Amygdala (tissue), 56 donors: ENCODE results near the gene CNTNAP5.
"Not testable (repeated sequence)": the region's sequence is repeated elsewhere in the genome, so short reads cannot be mapped to it uniquely, and the experiment has no call there.

Experiments
- DNase-seq, 56 donors: peaks; one replicate each; lab custom pipeline; 2025; lab: John Stamatoyannopoulos, UW

The CNTNAP5 gene

GRCh38 chr2:124395961-124396360 is 370.9 kb downstream of the CNTNAP5 start:
- DNase-seq = no peak

GRCh38 chr2:124402274-124402673 is 377.2 kb downstream of the CNTNAP5 start:
- DNase-seq = no peak

DNA sequence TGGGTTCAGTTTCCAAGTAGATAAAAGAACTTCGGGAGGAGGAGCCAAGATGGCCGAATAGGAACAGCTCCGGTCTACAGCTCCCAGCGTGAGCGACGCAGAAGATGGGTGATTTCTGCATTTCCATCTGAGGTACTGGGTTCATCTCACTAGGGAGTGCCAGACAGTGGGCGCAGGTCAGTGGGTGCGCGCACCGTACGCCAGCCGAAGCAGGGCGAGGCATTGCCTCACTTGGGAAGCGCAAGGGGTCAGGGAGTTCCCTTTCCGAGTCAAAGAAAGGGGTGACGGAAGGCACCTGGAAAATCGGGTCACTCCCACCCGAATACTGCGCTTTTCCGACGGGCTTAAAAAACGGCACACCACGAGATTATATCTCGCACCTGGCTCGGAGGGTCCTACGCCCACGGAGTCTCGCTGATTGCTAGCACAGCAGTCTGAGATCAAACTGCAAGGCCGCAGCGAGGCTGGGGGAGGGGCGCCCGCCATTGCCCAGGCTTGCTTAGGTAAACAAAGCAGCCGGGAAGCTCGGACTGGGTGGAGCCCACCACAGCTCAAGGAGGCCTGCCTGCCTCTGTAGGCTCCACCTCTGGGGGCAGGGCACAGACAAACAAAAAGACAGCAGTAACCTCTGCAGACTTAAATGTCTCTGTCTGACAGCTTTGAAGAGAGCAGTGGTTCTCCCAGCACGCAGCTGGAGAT is 382.9 kb downstream of the CNTNAP5 start:
- not testable (repeated sequence) for DNase-seq

- no peak for DNase-seq
These were observed 399.0 kb downstream of the CNTNAP5 start for GRCh38 chr2:124424074-124424473.

- DNase-seq = no peak
These were observed 401.0 kb downstream of the CNTNAP5 start for GRCh38 chr2:124426122-124426521.

GRCh38 chr2:124426625-124427024 is 401.5 kb downstream of the CNTNAP5 start:
- DNase-seq = peak in 24 of 56 donors; percentile 1 to 41 (median 12)

DNA sequence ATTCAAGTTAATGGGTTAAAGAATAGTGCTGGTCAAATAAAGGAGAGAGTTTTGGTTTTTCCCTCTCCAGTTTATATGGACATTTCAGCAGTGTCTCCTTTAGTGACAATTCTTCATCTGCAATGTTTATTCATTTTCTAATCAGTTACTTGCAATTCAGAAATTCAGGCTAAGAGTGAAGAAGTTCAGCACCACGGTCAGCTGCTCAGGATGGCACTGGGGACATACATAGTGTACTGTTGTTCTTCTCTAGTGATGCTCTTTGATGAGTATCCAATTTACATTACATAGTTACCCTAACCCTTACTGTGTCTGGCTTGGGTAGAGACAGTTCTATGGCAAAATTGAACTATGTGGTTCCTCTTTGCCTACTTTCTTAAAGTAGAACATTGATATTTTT is 412.7 kb downstream of the CNTNAP5 start:
- DNase-seq = no peak

DNA sequence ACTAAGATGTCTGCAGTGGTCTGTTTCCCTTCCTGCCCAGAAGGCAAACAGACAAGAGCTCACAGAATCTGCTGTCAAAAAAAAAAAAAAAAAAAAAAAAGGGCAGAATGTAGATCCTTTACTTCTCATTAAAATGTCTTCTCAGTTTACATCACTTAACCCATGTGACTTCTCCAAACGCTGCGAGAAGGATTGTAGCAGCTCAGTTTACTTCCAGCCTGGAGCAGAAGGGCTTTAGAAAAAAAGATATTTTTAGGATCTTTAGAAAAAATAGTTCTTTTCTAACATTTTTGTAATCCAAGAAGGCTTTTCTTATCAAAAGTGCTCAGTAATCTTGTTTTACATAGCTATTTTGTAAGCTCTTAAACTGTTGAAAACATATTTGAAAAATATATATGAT is 425.4 kb downstream of the CNTNAP5 start:
- no peak for DNase-seq

- DNase-seq = no peak
These were observed 451.2 kb downstream of the CNTNAP5 start for GRCh38 chr2:124476291-124476690.

- peak in 1 of 56 donors; percentile 3 for DNase-seq
These were observed 453.7 kb downstream of the CNTNAP5 start for GRCh38 chr2:124478761-124479160.

DNA sequence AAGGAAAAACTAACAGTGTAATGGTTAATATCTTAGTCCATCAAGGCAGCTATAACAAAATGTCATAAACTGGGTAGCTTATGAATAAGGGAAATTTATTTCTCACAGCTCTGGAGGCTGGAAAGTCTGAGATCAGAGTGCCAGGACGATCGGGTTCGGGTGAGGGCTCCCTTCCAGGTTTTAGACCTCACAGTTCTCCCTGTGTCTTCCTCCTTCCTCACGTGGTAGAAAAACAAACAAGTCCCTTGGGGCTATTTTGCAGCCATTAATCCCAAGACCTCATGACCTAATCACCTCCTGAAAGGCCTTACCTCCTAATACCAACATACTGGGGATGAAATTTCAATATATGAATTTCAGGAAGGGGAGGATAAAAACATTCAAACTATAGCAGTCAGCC is 455.9 kb downstream of the CNTNAP5 start:
- no peak for DNase-seq

- DNase-seq = no peak
These were observed 457.0 kb downstream of the CNTNAP5 start for GRCh38 chr2:124482044-124482443.

GRCh38 chr2:124482551-124482950 is 457.5 kb downstream of the CNTNAP5 start:
- DNase-seq = no peak

DNA sequence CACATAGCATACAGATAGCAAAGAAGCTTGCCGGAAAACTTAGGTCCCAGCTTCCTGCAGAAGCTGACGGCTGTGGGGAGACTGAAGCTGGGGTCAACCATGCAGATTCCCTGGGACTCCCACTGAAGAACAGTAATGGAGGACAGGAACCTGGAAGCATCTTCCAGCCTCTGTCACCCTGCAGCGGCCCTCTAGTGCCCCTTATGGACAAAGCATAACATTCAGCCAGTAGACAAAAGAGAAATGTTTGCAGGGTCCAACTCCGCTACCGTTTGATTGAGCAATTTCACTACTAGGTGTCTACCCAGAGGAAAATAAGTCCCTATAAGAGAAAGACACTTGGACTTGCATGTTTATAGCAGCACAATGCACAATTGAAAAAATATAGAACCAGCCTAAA is 460.6 kb downstream of the CNTNAP5 start:
- no peak for DNase-seq

DNA sequence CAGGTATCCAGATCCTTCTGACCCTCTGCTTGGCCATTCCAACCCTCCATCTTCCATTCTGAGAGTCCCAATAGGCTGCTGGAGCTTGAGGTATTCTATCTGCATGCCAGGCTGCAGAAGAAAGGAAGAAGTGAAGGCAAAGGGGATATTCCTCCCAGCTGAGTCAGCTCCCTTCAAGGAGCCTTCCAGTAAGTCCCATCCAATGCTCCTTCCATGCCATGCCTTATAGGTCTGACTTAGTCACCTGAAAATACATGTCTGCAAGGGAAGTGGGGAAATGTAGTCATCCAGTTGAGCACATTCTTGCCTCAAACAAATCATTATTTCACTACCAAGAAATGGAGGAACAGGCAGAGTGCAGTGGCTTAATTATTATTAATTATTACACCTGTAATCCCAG is 464.6 kb downstream of the CNTNAP5 start:
- DNase-seq = no peak

GRCh38 chr2:124501575-124502152 is 476.6 kb downstream of the CNTNAP5 start:
- no peak for DNase-seq

- no peak for DNase-seq
These were observed 489.1 kb downstream of the CNTNAP5 start for GRCh38 chr2:124514236-124514635.

DNA sequence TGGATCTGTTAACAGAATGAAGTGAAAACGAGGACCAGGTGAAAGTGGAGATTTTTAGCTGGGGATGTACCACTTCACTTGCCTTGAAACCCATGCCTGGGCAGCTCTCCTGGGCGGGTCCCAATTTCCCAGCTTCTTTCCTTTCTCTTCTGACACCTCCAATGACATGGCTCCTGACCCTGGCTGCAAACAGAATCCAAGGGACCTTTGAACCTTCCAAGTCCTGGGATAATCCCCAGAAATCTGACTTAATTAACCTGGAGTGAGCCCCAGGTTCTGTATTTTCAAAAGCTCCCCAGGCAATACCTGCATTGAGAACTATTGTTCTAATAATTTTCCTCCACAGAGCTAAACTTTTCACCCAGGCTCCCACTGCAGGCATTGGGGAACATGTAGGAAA is 495.9 kb downstream of the CNTNAP5 start:
- DNase-seq = no peak

DNA sequence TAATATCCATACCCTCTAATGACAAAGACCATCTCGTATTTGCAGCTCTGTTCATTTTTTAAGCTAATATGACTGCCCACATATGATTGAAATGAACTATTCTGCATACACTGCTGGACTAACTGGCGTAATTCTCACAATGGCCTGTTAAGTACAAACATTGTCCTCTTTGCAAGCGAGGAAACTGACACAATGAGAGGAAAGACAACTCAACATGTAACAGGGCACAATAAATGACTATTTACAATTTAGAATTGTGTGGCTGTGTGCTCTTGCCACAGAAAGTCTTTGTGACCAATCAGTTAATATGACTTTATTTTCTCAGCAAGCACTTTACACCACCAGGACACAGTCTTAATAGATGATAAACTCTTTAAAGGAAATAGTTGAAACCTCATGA is 498.0 kb downstream of the CNTNAP5 start:
- DNase-seq = no peak

- peak in 4 of 56 donors; percentile 3 to 14 (median 4) for DNase-seq
These were observed 499.2 kb downstream of the CNTNAP5 start for GRCh38 chr2:124524155-124524915.

DNA sequence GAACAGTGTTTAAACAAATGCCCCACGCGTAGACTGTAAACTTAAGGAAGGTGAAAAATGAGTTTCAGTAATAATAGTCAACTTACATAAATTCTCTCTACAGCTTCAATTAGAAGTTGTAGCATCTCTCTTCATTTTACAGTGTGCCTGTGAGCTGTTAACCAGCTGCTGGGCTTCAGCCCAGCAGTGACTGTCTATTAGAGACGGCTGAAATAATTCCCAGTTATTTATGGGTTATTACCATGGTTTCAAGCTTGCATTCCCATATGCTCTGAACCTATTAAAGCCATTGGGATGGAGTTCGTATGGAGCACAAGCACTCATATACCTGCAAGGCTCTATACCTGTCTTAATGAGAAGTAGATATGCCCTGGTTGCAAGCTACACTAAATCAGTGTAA is 501.1 kb downstream of the CNTNAP5 start:
- no peak for DNase-seq

- DNase-seq = no peak
These were observed 505.1 kb downstream of the CNTNAP5 start for GRCh38 chr2:124530203-124530602.
